ENCODE measurements around the gene GCLM.

- TF ChIP-seq CTCF (IDR thresholded peaks at IDR 0.05): no peak
- TF ChIP-seq POLR2AphosphoS5 (IDR thresholded peaks at IDR 0.05; ENCODE audit: low read depth, low read length): no peak
- TF ChIP-seq TCF7L2 (IDR thresholded peaks at IDR 0.05; ENCODE audit: low read depth, low read length): no peak
These were observed 20.3 kb downstream of the GCLM start for GRCh38 chr1:93888900-93889299.
